Panc1 (cell line): ENCODE measurements around the gene ABCC4. TPM values are rescaled to one million over a fixed set of nuclear protein-coding genes. Genes with fewer than 3 reads are reported as not detected.

ENCODE experiments used
- ATAC-seq: fragments of 200-7000 bp; cut with Tn5 transposase; 2 replicates; pipeline ENCODE4 v1.9.1; 2020; ENCODE audit warnings: mild to moderate bottlenecking, moderate library complexity
- BruUV-seq: library from RNA; stranded (reverse); fragments of 400-500 nt; replicated peaks from 2 replicates; lab custom pipeline; 2021; lab: Mats Ljungman, UMichigan
- CTCF ChIA-PET: fragments of 300-600 bp; sonication (Branson Sonifier 250); formaldehyde crosslinking; loops from one replicate; lab custom pipeline; 2022; ENCODE audit warnings: antibody characterized with exemption; lab: Charles Lee
- POLR2A ChIA-PET: fragments of 300-600 bp; sonication (Branson Sonifier 250); formaldehyde crosslinking; loops from one replicate; lab custom pipeline; 2022; ENCODE audit warnings: antibody characterized with exemption; lab: Charles Lee
- DNase-seq: peaks from one replicate; pipeline ENCODE4 v3.0.0-alpha.2; 2010; ENCODE audit warnings: low read depth, low spot score
- H3K27ac ChIP-seq: 2 replicates; pipeline ENCODE4 v1.5.1; 2011; ENCODE audit warnings: mild to moderate bottlenecking, low read length, inconsistent platforms
- H3K27me3 ChIP-seq: fragments of 200-500 bp; sonication (Bioruptor generic); 2 replicates; pipeline ENCODE4 v1.6.0; 2014; ENCODE audit warnings: low read length, inconsistent platforms; ENCODE audit not compliant: control insufficient read depth, insufficient read depth
- H3K36me3 ChIP-seq: fragments of 200-500 bp; sonication (Bioruptor generic); 2 replicates; pipeline ENCODE4 v1.5.1; 2014; ENCODE audit warnings: inconsistent platforms, mild to moderate bottlenecking, low read length, moderate library complexity; ENCODE audit not compliant: control insufficient read depth, insufficient read depth
- H3K4me1 ChIP-seq: 2 replicates; pipeline ENCODE4 v1.5.1; 2011; ENCODE audit warnings: inconsistent platforms, mild to moderate bottlenecking, low read length, moderate library complexity; ENCODE audit not compliant: control insufficient read depth, insufficient read depth
- H3K4me3 ChIP-seq, 2 experiments: 2 replicates each; pipeline ENCODE4 v1.5.1; 2011 to 2012; ENCODE audit warnings: low read depth in 2 of 2, low read length in 2 of 2, mild to moderate bottlenecking in 2 of 2, inconsistent platforms in 1 of 2, moderate library complexity in 1 of 2
- H3K9me3 ChIP-seq: fragments of 200-500 bp; sonication (Bioruptor generic); 2 replicates; pipeline ENCODE4 v1.5.1; 2014; ENCODE audit warnings: low read depth, mild to moderate bottlenecking, inconsistent platforms, low read length, moderate library complexity; ENCODE audit not compliant: control insufficient read depth, insufficient read depth
- POLR2AphosphoS5 ChIP-seq: IDR thresholded peaks from 2 replicates; pipeline ENCODE4 v1.6.1; 2012; ENCODE audit warnings: mild to moderate bottlenecking, low read depth, low read length, moderate library complexity
- SIN3A ChIP-seq: IDR thresholded peaks from 2 replicates; pipeline ENCODE4 v1.6.1; 2012; ENCODE audit warnings: low read depth, mild to moderate bottlenecking, low read length, moderate library complexity, borderline replicate concordance; ENCODE audit not compliant: insufficient read depth
- TCF7L2 ChIP-seq: IDR thresholded peaks from 2 replicates; pipeline ENCODE4 v1.6.1; 2011; ENCODE audit warnings: mild to moderate bottlenecking, low read depth, low read length, inconsistent platforms
- in situ Hi-C: cut with HindIII; loops from 2 replicates; pipeline ENCODE4 v1.10.0; 2016; ENCODE audit warnings: low sequenced_read_pairs, low pct_unique_long_range_greater_than_20kb
- intact Hi-C: fragments of 100-400 bp; cut with micrococcal nuclease; formaldehyde crosslinking; loops from one replicate; pipeline ENCODE4 v1.10.0; 2022; ENCODE audit not compliant: unreplicated experiment
- total RNA-seq: library from RNA; stranded (reverse); gene quantifications from one replicate; pipeline ENCODE4 v1.2.1, GENCODE V29; 2021; ENCODE audit not compliant: unreplicated experiment
- TF ChIP-seq, protein P1 (sequence below): fragments of 450-650 bp; IDR thresholded peaks from 2 replicates; pipeline ENCODE4 v1.5.1; 2017; ENCODE audit warnings: mild to moderate bottlenecking
- TF ChIP-seq, protein P2 (sequence below), 2 experiments: IDR thresholded peaks; 2 replicates each; pipeline ENCODE4 v1.6.1; 2011 to 2012; ENCODE audit warnings: low read depth in 2 of 2, control low read depth in 1 of 2, low read length in 1 of 2, mild to moderate bottlenecking in 1 of 2, moderate library complexity in 1 of 2; ENCODE audit not compliant: insufficient read depth in 1 of 2

The ABCC4 gene
- total RNA-seq, 1 experiment from 2014 or later = 69.3 TPM

DNA sequence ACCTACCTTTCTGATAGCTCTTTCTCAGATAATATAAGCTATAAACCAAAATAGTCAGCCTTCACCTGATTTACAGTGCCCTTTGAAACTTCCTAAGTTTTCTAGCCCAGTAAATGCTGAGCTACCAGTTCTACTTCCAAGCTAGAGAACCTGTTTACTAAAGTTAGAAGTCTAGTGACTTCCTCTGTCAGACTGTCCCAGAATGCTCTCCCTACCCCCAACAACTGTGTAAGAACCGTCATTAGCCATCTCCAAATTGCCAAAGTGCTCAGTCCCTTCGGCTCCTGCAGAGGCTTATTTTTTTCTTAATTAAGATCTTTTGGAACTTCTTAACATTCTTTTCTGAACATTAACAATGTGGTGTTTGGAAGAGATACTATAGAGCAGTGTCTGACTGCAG is 3.2 kb upstream of the ABCC4 start:
- no peak overlapping the region for H3K27ac ChIP-seq
- BruUV-seq = no TSS peak
- TF ChIP-seq TCF7L2 (no peak), POLR2AphosphoS5 (no peak), SIN3A (no peak)
- TF ChIP-seq, protein P1, sequence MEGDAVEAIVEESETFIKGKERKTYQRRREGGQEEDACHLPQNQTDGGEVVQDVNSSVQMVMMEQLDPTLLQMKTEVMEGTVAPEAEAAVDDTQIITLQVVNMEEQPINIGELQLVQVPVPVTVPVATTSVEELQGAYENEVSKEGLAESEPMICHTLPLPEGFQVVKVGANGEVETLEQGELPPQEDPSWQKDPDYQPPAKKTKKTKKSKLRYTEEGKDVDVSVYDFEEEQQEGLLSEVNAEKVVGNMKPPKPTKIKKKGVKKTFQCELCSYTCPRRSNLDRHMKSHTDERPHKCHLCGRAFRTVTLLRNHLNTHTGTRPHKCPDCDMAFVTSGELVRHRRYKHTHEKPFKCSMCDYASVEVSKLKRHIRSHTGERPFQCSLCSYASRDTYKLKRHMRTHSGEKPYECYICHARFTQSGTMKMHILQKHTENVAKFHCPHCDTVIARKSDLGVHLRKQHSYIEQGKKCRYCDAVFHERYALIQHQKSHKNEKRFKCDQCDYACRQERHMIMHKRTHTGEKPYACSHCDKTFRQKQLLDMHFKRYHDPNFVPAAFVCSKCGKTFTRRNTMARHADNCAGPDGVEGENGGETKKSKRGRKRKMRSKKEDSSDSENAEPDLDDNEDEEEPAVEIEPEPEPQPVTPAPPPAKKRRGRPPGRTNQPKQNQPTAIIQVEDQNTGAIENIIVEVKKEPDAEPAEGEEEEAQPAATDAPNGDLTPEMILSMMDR = no peak
- TF ChIP-seq, protein P2, sequence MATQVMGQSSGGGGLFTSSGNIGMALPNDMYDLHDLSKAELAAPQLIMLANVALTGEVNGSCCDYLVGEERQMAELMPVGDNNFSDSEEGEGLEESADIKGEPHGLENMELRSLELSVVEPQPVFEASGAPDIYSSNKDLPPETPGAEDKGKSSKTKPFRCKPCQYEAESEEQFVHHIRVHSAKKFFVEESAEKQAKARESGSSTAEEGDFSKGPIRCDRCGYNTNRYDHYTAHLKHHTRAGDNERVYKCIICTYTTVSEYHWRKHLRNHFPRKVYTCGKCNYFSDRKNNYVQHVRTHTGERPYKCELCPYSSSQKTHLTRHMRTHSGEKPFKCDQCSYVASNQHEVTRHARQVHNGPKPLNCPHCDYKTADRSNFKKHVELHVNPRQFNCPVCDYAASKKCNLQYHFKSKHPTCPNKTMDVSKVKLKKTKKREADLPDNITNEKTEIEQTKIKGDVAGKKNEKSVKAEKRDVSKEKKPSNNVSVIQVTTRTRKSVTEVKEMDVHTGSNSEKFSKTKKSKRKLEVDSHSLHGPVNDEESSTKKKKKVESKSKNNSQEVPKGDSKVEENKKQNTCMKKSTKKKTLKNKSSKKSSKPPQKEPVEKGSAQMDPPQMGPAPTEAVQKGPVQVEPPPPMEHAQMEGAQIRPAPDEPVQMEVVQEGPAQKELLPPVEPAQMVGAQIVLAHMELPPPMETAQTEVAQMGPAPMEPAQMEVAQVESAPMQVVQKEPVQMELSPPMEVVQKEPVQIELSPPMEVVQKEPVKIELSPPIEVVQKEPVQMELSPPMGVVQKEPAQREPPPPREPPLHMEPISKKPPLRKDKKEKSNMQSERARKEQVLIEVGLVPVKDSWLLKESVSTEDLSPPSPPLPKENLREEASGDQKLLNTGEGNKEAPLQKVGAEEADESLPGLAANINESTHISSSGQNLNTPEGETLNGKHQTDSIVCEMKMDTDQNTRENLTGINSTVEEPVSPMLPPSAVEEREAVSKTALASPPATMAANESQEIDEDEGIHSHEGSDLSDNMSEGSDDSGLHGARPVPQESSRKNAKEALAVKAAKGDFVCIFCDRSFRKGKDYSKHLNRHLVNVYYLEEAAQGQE (IDR thresholded peaks at IDR 0.05; ENCODE audit: insufficient read depth in 1 of 2, low read depth in 2 of 2, low read length in 1 of 2) = no peak
- ChIA-PET CTCF (no interaction called here), POLR2A (interaction anchor here (0.6 kb wide), 1 partner anchor 61 kb away, joined by 3 read pairs; no protein-coding TSS in a partner anchor)
- H3K27me3 ChIP-seq = no peaks in the 10 kb centered on the region
- DNase-seq = no peak
- no peaks in the 10 kb centered on the region for H3K9me3 ChIP-seq
- intact Hi-C loops = no loop called here
- in situ Hi-C loops = no loop called here
- peaks cover 3% of the 10 kb centered on the region for H3K4me1 ChIP-seq
- ATAC-seq = no peak
- H3K4me3 ChIP-seq = no peak overlapping the region
- no peaks in the 10 kb centered on the region for H3K36me3 ChIP-seq

DNA sequence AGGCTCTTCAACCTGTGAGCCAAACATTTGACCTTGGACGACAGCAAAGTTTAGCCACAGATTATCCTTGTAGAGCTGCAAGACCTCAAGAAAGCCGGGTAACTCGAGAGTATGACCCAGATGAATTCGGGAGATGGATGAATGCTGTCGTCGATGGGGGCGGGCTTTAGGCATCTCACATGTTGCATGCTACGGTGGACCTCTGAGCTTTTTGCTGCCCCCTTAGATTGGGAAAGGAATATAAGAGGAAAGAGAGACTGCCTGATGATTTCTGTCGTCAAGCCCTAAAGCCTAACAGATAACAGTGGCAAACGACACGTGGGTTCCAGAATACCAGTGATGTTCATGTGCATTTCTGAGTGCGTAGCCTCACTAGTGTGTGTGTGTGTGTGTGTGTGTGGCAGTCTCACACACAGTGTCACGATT is 730 bp upstream of the ABCC4 start:
- in situ Hi-C loops (no loop called here), intact Hi-C loops (no loop called here)
- no peaks in the 10 kb centered on the region for H3K27me3 ChIP-seq
- BruUV-seq = no TSS peak
- peak overlapping the region; percentile 77 for H3K27ac ChIP-seq
- peaks cover 22% of the 10 kb centered on the region for H3K4me1 ChIP-seq
- ATAC-seq = peak; percentile 22
- no peak for TF ChIP-seq TCF7L2
- TF ChIP-seq, protein P2 (IDR thresholded peaks at IDR 0.05; ENCODE audit: insufficient read depth in 1 of 2, low read depth in 2 of 2, low read length in 1 of 2) = no peak
- no peak for TF ChIP-seq POLR2AphosphoS5
- no peak for TF ChIP-seq SIN3A
- TF ChIP-seq, protein P1 = no peak
- H3K36me3 ChIP-seq = no peaks in the 10 kb centered on the region
- no peaks in the 10 kb centered on the region for H3K9me3 ChIP-seq
- peak overlapping the region; percentile 76 to 89 for H3K4me3 ChIP-seq
- ChIA-PET POLR2A (no interaction called here), CTCF (no interaction called here)
- DNase-seq = no peak
